NCI-H146 treated with DMSO at 0.1 percent for 48 hours (cell line): ENCODE results near the gene OTX1.
"Not testable (repeated sequence)": the region's sequence is repeated elsewhere in the genome, so short reads cannot be mapped to it uniquely, and the experiment has no call there.

ENCODE experiments used
- DNase-seq: peaks from one replicate; lab custom pipeline; 2025; ENCODE audit not compliant: unreplicated experiment; lab: John Stamatoyannopoulos, UW

OTX1 gene

GRCh38 chr2:63050334-63051041 is at the start of gene OTX1:
TSS of gene OTX1 (plus strand) at chr2:63050830. CDS start at chr2:63052991, 2,161 bp downstream.
- DNase-seq = peak; percentile 78

GRCh38 chr2:63001576-63001975 is 49.1 kb upstream of the OTX1 start:
- no peak for DNase-seq

GRCh38 chr2:63003351-63003750 is 47.3 kb upstream of the OTX1 start:
- peak; percentile 1 for DNase-seq

- no peak for DNase-seq
These were observed 42.7 kb upstream of the OTX1 start for GRCh38 chr2:63007813-63008458.

GRCh38 chr2:63008838-63009237 is 41.8 kb upstream of the OTX1 start:
- DNase-seq = no peak

GRCh38 chr2:63009490-63009889 is 41.1 kb upstream of the OTX1 start:
- no peak for DNase-seq

GRCh38 chr2:63012541-63012940 is 38.1 kb upstream of the OTX1 start:
- DNase-seq = no peak

- no peak for DNase-seq
These were observed 37.2 kb upstream of the OTX1 start for GRCh38 chr2:63013438-63013837.

- no peak for DNase-seq
These were observed 35.2 kb upstream of the OTX1 start for GRCh38 chr2:63015389-63015788.

- no peak for DNase-seq
These were observed 32.2 kb upstream of the OTX1 start for GRCh38 chr2:63018439-63018838.

GRCh38 chr2:63019686-63020085 is 30.9 kb upstream of the OTX1 start:
- DNase-seq = not testable (repeated sequence)

- DNase-seq = no peak
These were observed 27.2 kb upstream of the OTX1 start for GRCh38 chr2:63023444-63023843.

GRCh38 chr2:63027220-63027619 is 23.4 kb upstream of the OTX1 start:
- DNase-seq = no peak

- no peak for DNase-seq
These were observed 21.6 kb upstream of the OTX1 start for GRCh38 chr2:63029058-63029457.

- no peak for DNase-seq
These were observed 16.1 kb upstream of the OTX1 start for GRCh38 chr2:63034526-63034925.

- no peak for DNase-seq
These were observed 15.5 kb upstream of the OTX1 start for GRCh38 chr2:63035169-63035568.

- DNase-seq = no peak
These were observed 15.0 kb upstream of the OTX1 start for GRCh38 chr2:63035660-63036059.

GRCh38 chr2:63038034-63038433 is 12.6 kb upstream of the OTX1 start:
- DNase-seq = no peak

GRCh38 chr2:63040586-63040985 is 10.0 kb upstream of the OTX1 start:
- DNase-seq = no peak

- no peak for DNase-seq
These were observed 9.0 kb upstream of the OTX1 start for GRCh38 chr2:63041592-63041991.

GRCh38 chr2:63044362-63045327 is 6.0 kb upstream of the OTX1 start:
- no peak for DNase-seq

GRCh38 chr2:63046552-63046951 is 4.1 kb upstream of the OTX1 start:
- DNase-seq = no peak
